ENCODE data around the gene UBA6. TPM values are rescaled to one million over a fixed set of nuclear protein-coding genes. Genes with fewer than 3 reads are reported as not detected.
A peak's percentile ranks its signal among the peaks of the same experiment; 100 is the strongest.
"Not testable (repeated sequence)": the region's sequence is repeated elsewhere in the genome, so short reads cannot be mapped to it uniquely, and the experiment has no call there.

The UBA6 gene
- total RNA-seq, 1 donor from 2014 or later, result 85.7 TPM

DNA sequence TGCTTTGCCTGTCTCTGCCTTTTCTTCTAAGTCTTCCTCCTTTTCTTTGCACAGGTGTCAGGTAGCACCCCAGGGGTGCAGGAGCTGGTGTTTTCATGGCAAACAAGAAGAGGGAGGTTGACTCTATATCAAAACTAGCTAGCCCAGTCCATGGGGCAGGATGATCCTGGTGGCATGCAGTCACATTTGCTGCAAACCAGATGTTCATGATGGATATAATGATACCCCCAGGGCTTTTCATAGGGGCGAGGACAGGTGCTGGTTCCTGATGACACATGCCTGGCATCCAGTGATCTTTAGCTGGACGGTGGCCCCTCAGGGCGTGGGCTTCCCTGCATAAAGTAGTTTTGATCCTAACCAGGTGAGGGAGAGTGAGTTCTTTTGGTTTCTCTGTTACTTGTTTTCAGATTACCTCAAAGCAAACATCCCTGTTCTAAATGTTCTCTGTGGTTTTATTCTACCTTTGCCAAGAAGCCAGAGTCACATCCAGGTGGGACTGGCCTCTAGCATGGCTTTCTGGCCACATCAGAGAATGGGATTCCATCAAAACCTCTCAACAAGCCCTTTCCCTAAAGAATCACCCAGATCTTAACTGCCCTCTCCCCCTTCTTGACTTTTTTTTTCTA lies 11.2 kb upstream of the UBA6 start:
- Mint-ChIP-seq H3K4me3 (ENCODE audit: unreplicated experiment) (no peak overlapping the region), H3K27ac (ENCODE audit: unreplicated experiment) (no peak overlapping the region), H3K27me3 (ENCODE audit: unreplicated experiment) (peaks cover 2% of the 10 kb centered on the region), H3K4me1 (ENCODE audit: low read depth, unreplicated experiment) (peaks cover 2% of the 10 kb centered on the region), H3K36me3 (ENCODE audit: unreplicated experiment) (no peaks in the 10 kb centered on the region), H3K9me3 (ENCODE audit: unreplicated experiment) (peaks cover 2% of the 10 kb centered on the region)
- no peak for TF ChIP-seq CTCF (IDR thresholded peaks at IDR 0.05; ENCODE audit: partially characterized antibody, unreplicated experiment)
- DNase-seq, result no peak

GRCh38 chr4:67706682-67707081 lies 5.7 kb upstream of the UBA6 start:
- not testable (repeated sequence) for H3K4me1 Mint-ChIP-seq (ENCODE audit: low read depth, unreplicated experiment); H3K27me3 Mint-ChIP-seq (ENCODE audit: unreplicated experiment); H3K4me3 Mint-ChIP-seq (ENCODE audit: unreplicated experiment)

GRCh38 chr4:67704843-67705242 lies 3.9 kb upstream of the UBA6 start:
- no peak for TF ChIP-seq CTCF (IDR thresholded peaks at IDR 0.05; ENCODE audit: partially characterized antibody, unreplicated experiment)
- no peak overlapping the region for H3K27ac Mint-ChIP-seq (ENCODE audit: unreplicated experiment)

More at GRCh38 chr4:67706682-67707081, 5.7 kb upstream of the UBA6 start:
- not testable (repeated sequence) for H3K27ac Mint-ChIP-seq (ENCODE audit: unreplicated experiment); DNase-seq; H3K36me3 Mint-ChIP-seq (ENCODE audit: unreplicated experiment); H3K9me3 Mint-ChIP-seq (ENCODE audit: unreplicated experiment)

GRCh38 chr4:67702166-67702565 lies 1.2 kb upstream of the UBA6 start:
- H3K27me3 Mint-ChIP-seq (ENCODE audit: unreplicated experiment), result peaks cover 2% of the 10 kb centered on the region
- H3K36me3 Mint-ChIP-seq (ENCODE audit: unreplicated experiment), result peaks cover 5% of the 10 kb centered on the region
- no peak overlapping the region for H3K27ac Mint-ChIP-seq (ENCODE audit: unreplicated experiment)
- peak overlapping the region; percentile 99 for H3K4me3 Mint-ChIP-seq (ENCODE audit: unreplicated experiment)
- TF ChIP-seq CTCF (IDR thresholded peaks at IDR 0.05; ENCODE audit: partially characterized antibody, unreplicated experiment), result no peak
- H3K9me3 Mint-ChIP-seq (ENCODE audit: unreplicated experiment), result no peaks in the 10 kb centered on the region
- DNase-seq, result no peak
- H3K4me1 Mint-ChIP-seq (ENCODE audit: low read depth, unreplicated experiment), result peaks cover 5% of the 10 kb centered on the region

More at GRCh38 chr4:67704843-67705242, 3.9 kb upstream of the UBA6 start:
- Mint-ChIP-seq H3K9me3 (ENCODE audit: unreplicated experiment) (no peaks in the 10 kb centered on the region), H3K36me3 (ENCODE audit: unreplicated experiment) (peaks cover 5% of the 10 kb centered on the region), H3K4me3 (ENCODE audit: unreplicated experiment) (no peak overlapping the region), H3K4me1 (ENCODE audit: low read depth, unreplicated experiment) (peaks cover under 1% of the 10 kb centered on the region), H3K27me3 (ENCODE audit: unreplicated experiment) (peaks cover 4% of the 10 kb centered on the region)
- DNase-seq, result no peak

- DNase-seq, result no peak
- Mint-ChIP-seq H3K27ac (ENCODE audit: unreplicated experiment) (peak overlapping the region; percentile 88), H3K36me3 (ENCODE audit: unreplicated experiment) (peaks cover under 1% of the 10 kb centered on the region), H3K27me3 (ENCODE audit: unreplicated experiment) (peaks cover 2% of the 10 kb centered on the region), H3K4me1 (ENCODE audit: low read depth, unreplicated experiment) (peaks cover 5% of the 10 kb centered on the region), H3K4me3 (ENCODE audit: unreplicated experiment) (peak overlapping the region; percentile 99), H3K9me3 (ENCODE audit: unreplicated experiment) (no peaks in the 10 kb centered on the region)
- no peak for TF ChIP-seq CTCF (IDR thresholded peaks at IDR 0.05; ENCODE audit: partially characterized antibody, unreplicated experiment)
Measured at GRCh38 chr4:67701517-67701850, 529 bp upstream of the UBA6 start.

Measured in glutamatergic neuron (in vitro differentiated cells).